HG03575 (cell line): ENCODE measurements around the gene ITGB2.

ENCODE experiments used
- ATAC-seq: cut with Tn5 transposase; IDR thresholded peaks from one replicate; pipeline ENCODE4 v1.9.1; 2021; ENCODE audit not compliant: unreplicated experiment, insufficient number of reproducible peaks, low FRiP score; ENCODE audit errors: extremely low read depth

ITGB2 gene

DNA sequence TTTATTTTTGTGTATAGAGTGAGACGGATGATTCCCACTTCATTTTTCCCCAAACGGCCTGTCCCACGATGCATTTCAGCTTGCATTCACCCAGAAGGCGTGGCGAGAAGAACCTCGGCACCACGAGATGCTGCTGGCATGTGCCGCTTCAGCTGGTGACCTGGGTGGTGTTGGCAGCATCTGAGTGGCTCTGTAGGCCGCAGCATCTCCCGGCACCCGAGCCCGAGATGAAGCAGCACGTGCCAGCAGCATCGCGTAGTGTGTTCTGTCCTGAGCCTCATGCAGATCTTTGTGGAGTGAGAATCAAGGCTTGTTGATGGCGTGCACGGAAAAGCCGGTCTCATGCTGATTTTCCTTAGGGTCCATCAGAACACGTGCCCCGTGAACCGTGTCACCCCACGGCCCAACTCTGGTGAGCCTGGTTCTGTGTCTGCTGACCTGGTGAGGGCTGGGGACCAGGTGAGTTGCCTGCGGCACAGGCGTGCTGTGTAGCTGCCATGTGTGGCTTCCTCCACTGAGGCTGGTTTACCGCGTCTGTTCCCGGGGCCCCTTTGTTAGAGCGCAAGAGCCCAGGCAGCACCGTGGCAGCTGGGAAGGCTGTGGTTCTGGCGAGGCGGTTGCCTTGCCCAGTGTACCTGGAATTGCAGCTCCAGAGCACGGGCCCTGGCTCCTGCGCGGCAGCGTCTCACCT is 35.8 kb upstream of the ITGB2 start:
- ATAC-seq: no peak

DNA sequence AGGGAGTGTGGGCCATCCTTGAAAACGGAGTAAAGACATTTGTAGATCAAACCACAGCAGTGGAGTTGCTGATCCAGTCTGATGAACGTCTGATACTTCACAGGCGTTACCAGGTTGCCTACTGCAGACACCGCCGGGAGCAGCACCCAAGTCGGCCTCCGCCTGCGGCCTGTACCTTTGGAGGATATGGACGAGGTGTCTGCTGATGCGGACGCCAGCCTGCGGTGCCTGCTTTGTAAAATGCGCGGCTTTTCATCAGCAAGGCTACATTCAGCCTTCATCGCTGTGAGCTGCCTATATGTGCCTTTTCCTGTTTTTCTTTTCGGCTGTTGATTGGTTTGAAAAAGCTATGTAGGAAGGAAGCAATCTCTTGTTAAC is 35.1 kb upstream of the ITGB2 start:
- ATAC-seq: no peak

DNA sequence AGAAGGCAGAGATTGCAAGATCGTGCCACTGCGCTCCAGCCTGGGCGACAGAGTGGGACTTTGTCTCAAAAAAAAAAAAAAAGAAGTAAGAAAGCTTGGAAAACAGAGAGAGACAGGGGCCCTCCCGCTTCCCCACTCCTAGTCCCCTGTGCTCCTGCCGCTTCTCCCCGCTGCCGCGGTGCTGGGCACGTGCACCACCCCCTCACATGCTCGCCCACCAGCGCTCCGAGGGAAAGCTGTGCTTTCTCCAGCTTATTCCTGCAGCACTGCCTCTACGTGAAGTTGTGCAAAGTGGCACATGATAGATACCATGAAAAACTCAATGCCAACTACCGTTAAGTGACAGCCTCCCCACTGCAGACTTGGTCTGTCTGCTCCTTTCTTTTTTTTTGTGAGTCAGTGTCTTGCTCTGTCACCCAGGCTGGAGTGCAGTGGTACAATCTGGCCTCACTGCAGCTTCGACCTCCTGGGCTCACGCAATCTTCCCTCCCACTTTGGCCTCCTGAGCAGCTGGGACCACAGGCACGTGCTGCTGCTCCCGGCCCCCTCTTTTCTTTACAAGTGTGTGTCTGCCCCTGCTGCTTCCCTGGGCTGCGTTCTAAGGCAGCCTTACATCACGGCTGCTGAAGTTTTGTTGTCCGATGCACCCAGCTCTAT is 34.6 kb upstream of the ITGB2 start:
- no peak for ATAC-seq

DNA sequence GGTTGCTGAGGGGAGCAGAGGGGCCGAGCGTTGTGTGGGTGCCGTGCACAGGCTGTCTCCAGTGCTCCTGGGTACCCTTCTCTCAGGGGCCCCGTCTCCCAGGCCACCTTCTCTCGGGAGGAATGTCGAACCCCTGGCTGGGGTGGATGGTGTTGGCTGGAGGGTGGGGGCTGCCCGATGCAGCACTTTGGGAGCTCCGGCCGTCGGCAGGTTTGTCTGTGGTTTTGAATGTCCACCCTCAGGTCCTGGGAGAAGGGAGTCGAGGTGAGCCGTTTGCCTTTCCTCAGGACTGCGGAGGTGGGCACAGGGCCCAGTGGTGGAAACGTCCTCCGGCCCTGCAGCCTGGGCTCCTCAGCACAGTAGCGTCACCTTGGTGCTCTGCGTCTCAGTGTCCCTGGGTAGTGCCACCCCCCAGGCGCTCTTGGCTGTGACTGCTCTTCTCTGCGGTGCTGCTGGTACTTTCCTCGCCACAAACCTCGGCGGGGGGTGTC is 33.6 kb upstream of the ITGB2 start:
- ATAC-seq: no peak

DNA sequence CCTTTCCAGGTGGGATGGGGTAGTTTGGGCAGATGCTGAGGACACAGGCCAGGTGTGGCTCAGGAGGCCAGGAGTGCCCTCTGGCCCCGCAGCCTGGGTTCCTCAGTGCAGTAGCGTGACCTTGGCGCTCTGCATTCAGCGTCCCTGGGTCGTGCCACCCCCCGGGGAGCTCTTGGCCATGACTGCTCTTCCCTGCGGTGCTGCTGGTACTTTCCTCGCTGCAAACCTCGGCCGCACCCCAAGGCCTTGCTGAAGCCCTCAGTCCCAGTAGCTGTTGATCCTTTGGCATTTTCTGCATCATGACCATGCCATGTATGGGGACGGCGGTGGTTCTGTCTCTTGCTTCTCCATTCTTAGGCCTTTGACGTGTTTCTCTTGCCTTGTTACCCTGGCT is 32.9 kb upstream of the ITGB2 start:
- ATAC-seq: no peak

DNA sequence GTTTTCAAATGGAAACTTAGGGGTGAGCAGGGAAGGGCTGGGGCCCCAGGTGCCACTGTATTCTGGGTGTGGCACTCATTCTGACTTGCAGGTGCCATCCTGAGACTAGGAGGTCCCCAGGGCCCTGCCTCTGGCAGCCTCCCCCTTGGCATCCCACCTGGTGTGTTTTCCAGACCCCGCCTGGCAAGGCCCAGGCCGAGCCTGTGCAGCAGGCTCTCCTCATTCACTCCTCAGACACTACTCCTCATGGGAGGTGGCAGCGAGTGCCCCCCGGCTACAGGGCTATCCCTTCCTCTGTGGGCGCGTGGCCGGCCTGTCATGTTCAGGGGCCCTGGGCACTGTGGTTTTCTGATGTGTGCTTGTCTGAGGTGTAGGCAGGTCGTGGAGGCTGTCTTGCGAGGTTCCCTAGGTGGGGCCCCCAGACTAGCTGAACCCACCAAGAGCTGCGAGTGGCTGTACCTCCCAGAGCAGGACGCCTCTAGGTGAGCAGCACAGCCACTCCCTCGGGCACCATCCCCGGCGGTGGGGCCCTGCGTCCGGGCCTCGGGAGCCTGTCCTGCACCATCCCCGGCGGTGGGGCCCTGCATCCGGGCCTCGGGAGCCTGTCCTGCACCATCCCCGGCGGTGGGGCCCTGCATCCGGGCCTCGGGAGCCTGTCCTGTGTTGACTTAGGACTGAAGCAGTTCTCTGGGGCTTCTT is 32.4 kb upstream of the ITGB2 start:
- ATAC-seq: no peak

DNA sequence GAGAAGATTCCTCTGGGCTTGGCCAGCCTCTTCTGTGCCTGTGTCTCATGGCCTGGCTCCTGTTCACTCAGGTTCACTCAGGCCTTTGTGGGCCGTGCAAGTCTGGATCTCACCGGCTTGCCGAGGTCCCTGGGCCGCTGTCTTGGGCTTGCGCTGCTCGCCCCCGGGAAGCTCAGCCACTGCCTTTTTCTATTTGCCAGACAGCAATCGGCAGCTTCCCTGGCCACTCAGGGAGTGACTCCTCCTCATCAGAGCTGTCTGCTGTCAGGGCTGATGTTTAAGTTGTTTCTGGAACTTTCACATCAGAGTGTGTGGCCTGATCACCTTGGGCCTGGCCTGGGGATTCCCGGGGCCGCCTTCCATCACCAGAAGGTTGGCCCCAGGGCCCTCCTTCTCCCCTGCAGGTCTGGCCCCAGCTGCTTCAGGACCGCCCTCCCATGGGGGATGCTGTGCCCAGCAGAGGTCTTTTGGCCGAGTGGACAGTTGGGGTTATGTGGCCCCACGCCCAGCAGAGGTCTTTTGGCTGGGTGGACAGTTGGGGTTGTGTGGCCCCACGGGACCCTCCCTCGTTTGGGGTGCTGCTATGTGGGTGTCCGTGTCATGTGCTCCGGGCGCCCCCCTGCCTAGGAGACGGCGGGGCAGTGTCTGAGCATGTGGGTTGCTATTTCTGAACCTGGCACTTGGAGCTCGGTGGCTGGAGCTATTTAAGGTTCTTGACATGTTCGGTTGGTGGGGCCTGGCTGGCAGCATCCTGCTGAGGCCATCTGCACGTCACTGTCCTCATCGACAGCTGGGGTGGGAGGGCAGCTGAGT is 31.6 kb upstream of the ITGB2 start:
- ATAC-seq: no peak

DNA sequence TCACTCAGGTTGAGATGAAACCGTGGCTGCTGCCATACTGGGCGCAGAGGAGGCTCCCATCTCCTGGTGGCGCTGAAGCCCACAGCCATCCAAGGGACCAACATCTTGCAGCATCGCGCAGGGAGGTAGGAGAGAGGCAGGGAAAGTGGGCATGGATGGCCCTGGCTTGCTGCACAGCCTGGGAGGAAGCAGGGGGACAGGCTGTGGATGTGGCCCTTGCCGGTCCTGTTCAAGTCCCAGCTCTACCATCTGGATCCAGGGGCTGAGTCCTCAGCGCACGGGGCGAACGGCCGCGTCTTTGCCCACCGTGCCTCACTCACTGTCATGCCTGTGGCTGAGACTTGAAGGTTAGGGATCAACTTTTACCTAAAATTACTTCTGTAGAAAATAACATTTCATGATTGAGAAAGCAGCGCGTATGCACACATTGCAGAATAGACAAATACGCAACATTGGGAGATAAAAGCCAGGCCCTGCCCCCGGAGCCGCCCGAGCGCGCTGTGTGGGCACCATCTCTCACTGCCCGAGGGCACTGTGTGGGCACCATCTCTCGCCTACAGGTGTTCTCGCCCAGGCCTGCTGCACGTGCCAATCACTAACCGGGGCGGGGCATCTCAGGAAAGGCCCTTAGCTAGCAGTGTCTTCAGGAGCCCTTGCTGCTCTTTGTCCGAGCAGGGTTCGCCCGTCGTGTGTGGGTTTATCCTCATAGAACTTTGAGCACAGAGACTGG is 30.7 kb upstream of the ITGB2 start:
- ATAC-seq: no peak

DNA sequence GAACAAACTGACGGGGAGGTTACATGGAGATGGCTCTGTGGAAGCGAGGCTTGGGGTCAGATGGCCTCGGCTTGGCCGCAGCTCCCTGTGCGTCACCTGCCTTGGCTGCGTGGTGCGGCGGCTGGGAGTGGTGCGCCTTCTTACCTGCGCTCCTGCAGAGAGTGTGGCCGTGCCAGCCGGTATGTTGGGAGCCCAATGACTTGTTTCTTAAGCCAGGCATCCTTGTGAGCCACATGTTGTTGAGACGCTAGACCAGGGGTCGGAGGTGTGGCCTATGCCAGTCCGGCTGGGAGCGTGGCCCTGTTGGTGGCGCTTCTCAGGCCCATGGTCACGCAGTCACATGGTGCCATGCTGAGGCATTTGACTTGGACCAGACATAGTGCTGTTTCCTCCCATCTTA is 29.7 kb upstream of the ITGB2 start:
- no peak for ATAC-seq

DNA sequence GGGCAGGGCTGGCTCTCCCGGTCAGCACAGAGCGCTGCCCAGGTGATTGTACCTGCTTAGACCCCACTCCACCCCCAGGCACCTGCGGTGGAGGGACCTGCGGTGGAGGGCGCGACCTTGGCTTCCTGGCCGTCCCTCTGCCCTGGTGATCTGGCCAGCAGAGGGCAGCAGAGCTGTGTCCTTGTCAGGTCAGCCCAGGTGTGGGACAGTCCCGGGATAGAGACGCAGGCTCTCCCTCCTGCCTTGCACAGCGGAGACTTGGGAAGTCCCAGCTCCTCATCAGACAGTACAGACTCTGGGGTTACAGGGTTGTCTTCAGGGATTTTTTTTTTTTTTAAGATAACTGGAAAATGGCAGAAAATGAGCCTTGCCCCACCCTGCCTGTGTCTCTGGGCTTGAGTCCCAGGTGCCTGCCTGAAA is 29.1 kb upstream of the ITGB2 start:
- ATAC-seq: no peak

DNA sequence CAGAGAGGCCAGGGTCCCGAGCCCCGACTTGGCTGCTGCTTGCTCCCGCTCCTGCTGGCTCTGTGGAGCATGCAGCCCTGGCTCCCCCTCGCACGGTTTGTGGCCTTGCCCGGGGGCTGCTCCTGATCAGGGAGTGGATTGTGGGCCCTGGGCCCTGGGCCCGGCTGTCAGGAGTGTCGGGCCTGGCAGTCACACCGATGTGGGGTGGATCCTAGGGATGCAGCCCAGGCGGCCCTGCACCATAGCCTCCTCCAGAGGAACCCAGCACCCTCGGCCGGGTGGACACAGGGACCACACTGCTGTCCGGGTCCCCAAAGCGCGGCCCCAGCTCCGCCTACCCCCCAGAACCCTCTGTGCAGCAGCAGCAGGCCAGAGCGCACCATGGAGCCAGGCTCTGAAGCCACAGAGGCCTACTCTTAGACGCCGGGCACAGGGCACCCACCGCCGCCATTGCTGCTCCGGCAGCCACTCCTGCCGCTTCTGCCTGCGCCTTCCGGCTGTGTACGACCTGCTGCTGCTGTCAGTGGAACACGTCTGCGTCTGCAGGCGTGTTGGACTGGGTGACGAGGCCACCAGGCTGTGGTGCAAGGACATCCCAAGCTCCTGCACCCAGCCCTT is 28.6 kb upstream of the ITGB2 start:
- ATAC-seq: no peak

DNA sequence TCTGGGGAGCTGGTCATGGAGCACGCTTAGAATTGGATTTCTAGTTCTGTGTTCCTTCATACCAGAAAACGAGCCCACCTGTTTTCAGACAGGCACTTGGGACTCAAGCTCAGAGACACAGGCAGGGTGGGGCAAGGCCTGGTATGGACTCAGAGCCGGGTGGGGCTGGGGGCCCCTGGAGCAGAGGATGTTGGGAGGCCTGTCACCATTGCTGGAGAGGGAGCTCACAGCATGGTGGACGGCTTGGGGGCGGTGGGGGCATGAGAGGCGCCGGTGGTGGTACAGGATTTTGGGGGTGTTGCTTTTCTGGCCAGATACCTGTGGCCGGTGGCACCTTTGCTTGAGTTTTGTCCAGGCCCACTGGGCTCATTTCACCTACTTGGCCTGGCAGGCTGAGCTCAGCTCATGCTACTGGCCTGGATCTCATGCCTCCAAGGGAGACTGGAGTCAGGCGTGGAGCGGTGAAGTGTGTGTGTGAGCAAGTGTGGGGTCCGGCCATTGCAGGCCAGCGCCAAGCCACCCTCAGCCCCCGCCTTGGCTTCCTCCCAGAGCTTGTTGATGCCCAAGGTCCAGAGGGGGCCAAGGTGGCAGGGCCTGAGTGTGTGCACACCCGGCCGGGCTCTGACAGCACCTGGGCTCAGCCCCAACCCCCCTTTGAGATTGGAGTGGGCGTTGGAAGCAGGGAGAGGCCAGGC is 27.9 kb upstream of the ITGB2 start:
- no peak for ATAC-seq

DNA sequence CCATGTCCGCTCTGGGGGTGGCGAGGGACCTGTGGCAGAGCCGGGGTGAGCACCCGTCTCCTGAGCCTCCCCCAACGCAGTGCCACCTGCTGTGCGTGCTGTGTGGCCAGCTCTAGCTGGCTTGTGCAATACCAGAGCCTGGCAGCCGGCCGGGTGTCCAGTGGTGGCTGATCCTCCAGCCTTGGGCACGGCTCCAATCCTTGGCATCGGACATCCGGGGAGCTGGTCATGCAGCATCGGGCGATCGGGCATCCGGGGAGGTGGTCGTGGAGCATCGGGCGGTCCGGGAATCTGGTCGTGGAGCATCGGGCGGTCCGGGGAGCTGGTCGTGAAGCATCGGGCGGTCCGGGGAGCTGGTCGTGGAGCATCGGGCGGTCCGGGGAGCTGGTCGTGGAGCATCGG is 27.2 kb upstream of the ITGB2 start:
- ATAC-seq: no peak

DNA sequence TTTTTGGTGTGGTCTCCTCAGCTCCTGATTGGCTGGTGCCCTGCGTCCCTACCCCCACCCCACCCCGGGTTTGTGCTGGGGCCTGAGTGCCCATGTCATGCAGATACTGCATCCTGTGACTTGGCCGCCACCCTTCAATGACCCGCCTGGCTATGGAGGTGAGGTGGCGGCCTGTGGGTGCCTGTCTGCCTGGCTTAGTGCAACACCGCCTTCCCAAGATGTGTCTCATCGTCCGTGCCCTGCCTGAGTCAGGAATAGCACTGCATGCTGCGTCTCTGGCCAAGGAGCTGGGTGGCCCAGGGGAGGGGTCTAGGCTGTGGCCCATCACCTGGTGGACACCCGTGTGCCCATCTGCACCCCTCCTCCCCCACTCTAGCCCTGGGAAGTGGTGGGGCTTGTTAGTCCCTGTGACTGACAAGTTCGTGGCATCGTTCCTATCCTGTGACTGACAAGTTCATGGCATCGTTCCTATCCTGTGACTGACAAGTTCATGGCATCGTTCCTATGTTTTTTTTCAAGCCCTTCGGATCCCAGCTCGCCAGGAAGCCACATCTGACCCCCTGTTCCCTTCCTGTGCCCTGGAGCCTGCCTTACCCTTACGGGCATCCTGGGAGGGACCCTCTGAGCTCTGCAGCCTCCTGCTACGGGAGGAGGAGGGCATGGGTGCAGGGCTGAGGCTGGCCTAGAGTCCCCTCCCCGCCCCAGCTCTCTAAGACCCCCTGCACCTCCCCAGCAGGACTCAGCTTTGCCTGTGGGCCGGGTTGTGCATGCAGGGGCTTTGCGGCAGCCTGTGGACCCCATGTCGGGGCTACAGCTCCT is 26.6 kb upstream of the ITGB2 start:
- ATAC-seq: no peak

DNA sequence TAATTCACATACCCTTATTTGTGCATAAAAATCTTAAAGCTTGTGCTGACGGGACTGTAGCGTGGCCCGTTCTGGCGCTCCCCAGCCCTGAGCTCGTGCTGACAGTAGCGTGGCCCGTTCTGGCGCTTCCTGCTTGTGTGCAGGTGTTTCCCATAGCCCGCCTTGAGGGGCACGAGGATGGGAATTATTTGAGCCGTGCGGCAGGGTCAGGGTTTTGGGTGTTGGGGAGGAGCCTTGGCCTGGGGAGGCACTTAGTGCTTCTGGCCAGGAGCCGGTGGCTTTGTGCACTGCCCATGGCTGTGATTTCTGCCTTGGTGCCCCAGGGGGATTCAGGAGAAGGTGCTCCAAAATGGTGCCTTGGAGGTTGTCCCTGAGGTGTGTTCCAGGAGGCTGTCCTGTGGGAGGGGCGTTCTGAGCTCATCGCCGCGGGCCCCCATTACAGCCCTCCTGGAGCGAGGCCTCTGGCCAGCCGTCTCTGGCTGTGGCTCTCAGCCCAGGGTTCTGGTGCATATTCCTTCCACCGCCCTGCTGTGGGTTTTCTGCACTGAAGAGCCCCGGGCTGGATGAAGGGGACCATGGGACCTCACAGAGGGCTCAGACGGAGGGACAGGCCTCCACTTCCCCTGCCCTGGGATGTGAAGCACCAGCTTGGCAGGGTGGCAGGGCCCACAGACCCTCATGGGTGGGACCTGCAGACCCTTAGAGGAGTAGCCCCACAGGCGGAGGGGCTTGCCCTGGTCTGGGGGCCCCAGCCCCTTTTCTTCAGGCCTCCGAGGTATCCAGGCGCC is 25.7 kb upstream of the ITGB2 start:
- no peak for ATAC-seq

DNA sequence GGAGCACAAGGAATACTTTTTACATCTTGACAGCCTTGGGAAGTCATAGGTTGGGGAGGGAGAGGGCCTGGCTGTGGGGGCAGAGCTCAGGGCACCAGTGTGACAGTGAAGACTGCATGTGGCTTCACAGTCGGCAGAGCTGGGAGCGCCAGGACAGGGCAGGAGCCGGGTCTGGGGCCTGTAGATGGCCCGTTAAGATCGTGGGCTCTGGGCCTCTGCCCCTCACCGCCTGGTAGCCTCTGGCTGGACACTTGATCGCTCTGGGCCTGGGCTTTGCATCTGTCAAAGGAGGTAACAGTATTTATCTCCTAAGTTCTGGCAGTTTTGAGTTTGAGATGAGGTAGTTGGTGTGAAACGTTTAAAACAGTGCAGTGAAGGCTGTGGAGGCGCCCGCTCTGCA is 23.9 kb upstream of the ITGB2 start:
- no peak for ATAC-seq
